Cerebellar nuclear complex (tissue), 1 donor: ENCODE results near the gene KDM4C.
A peak's percentile ranks its signal among the peaks of the same experiment; 100 is the strongest.

Experiments
- DNase-seq, 2 experiments: peaks; one replicate each; lab custom pipeline; 2025; lab: John Stamatoyannopoulos, UW

KDM4C gene

GRCh38 chr9:6904371-6904770, 146.6 kb downstream of the KDM4C start:
- peak; percentile 47 to 82 for DNase-seq

- DNase-seq = no peak
Measured at GRCh38 chr9:6905850-6906375, 148.1 kb downstream of the KDM4C start.

DNA sequence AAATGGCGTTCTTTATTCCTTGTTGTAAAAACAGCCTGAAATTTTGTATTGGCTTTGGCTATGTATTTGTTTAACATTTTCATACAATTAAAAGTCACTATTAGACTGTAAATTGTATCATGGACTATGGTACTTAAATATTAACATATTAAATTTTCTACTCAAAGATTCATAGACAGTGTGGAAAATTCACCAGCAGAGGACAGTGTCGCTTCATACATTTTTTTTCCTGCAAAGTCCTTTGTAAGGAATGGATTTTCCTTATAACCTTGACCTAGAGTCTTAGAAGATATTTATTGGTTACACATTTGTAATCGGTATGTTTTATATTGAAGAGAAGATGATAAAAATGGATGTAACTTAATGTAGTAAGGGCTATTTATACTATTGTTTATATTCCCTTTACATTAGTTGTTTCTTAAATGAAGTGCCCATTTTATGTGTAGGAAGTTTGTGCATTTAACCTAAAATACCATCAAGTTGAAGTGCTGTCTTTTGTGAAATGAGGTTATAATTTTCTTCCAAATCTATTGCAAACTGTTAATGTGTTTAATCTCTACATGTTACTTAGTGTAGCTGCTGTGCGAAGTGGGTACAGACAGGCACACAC, 150.1 kb downstream of the KDM4C start:
- DNase-seq = peak in 1 of 2 experiments; percentile 19

GRCh38 chr9:6909181-6909580, 151.4 kb downstream of the KDM4C start:
- DNase-seq = no peak

DNA sequence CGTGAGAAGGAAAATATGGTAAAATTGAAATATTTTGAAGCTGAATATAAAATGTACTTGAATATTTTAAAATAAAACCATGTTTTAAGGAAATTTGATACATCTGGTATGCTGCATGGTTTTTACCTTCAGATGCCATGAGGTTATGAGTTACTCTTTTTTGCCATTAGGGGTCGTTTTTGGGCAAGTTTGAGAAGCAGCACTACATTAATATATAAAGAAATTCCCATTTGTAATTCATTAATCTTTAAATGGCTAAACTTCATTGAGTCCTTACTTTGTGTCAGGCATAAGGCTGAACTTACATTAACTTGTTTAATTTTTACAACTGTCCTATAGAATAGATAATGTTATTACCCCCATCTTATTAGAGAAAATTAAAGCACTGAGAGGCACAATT, 152.3 kb downstream of the KDM4C start:
- DNase-seq = no peak

DNA sequence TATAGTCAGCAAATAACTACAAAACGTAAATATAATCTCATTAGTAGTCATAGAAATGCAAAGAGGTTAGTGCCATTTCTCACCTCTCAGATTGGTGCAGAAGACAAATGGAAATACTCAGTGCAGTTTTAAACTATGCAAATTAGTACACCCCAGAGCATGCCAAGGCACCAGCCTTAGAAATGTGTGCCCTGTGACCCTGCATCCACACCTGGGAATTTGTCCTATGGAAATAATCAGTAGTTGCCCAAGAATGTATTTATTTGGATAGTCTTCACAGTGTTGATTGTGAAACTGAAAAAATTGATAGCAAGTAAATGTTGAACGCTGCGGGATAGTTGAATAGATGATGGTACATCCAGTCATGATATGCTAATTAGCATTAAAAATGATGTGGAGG, 152.7 kb downstream of the KDM4C start:
- no peak for DNase-seq

GRCh38 chr9:6911901-6912638, 154.3 kb downstream of the KDM4C start:
- DNase-seq = peak in 1 of 2 experiments; percentile 57

GRCh38 chr9:6915635-6916034, 157.9 kb downstream of the KDM4C start:
- no peak for DNase-seq

- DNase-seq = no peak
Measured at GRCh38 chr9:6917162-6917561, 159.4 kb downstream of the KDM4C start.

DNA sequence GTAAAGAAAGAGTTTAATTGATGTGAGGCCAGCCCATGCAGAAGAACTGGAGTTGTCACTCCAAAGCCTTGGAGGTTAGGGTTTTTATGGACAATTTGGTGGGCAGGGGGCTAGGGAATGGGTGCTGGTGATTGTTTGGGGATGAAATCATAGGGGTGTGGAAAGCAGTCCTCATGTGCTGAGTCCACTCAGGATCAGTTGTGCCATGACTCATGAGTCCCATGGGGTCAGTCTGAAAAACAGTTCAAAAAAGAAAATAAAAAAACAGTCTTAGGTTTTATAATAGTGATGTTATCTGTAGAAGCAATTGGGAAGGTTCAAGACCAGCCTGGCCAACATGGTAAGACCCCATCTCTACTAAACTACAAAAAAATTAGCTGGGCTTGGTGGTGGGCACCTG, 162.3 kb downstream of the KDM4C start:
- no peak for DNase-seq

DNA sequence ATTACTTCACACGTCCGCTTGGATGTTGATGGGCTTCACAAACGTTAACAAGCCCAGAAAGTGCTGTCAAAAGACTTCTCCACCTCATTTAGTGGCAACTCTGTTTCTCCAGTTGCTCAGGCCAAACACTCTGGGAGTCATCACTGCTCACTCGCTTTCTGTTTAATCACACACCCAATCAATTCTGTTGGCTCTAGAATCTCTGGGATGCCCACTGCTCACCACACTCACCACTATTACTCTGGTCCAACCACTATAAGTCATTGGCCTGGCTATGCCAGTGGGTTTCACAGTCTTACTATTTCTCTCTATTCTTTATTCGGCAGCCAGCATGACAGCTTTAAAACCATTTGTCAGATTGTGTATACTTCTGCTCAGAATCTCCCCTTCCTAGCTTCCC, 163.5 kb downstream of the KDM4C start:
- DNase-seq = no peak

DNA sequence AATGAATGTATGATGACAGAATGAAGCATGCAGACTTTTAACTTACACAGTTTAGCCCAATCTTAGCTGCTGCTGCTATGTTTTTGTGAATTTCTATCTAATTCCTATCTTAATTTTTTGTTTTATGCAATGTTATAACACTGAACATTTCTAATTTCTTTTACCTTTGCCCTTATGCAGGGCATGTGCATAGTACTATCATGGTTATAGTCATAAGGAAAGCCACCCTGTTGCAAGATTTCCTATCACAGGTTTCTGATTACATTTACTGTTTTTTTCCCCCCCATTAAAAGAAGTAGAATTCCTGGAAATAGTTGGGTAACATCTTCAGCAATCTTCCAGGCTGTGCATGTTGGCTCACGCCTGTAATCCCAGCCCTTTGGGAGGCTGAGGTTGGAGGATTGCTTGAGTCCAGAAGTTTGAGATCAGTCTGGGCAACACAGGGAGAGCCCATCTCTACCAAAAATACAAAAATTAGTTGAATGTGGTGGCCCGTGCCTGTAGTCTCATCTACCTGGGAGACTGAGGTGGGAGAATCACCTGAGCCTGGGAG, 164.4 kb downstream of the KDM4C start:
- no peak for DNase-seq

- no peak for DNase-seq
Measured at GRCh38 chr9:6922680-6923079, 164.9 kb downstream of the KDM4C start.

DNA sequence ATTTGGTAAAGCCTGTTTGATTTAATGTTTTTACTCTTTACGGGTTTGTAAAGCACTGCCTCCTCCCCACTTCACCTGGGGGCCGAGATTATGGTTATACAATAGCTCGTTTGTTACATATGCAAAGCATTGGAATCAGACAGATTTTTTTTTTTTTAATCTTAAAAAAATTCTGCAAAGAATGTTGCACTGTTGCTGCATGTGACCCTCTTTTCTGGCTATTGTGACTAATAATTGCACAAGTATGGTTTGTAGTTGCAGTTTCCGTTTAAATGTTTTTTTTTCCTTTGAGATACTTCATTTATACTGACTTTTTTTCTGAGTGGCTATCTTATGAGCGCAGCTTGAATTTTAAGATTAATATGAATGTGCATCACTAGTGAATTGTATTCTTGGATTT, 165.3 kb downstream of the KDM4C start:
- DNase-seq = no peak

DNA sequence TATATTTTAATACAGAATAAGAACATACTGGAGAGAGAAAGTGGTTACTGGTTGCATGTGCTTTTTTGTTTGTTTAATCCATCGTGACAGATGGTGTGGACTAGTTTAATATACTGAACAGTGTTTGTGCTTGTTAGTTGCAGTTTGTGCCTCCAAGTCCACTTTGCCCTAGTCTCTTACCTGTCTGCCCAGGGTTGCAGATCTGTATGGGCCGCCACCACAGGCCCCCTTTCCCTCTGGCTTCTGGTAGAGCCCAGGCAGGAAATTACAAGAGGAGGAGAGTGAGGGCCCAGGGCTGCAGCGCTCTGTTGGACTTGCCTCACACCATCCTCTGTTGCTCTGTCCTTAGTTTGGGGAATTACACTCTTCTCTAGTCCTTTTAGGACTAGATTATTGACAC, 166.4 kb downstream of the KDM4C start:
- peak in 1 of 2 experiments; percentile 60 for DNase-seq

DNA sequence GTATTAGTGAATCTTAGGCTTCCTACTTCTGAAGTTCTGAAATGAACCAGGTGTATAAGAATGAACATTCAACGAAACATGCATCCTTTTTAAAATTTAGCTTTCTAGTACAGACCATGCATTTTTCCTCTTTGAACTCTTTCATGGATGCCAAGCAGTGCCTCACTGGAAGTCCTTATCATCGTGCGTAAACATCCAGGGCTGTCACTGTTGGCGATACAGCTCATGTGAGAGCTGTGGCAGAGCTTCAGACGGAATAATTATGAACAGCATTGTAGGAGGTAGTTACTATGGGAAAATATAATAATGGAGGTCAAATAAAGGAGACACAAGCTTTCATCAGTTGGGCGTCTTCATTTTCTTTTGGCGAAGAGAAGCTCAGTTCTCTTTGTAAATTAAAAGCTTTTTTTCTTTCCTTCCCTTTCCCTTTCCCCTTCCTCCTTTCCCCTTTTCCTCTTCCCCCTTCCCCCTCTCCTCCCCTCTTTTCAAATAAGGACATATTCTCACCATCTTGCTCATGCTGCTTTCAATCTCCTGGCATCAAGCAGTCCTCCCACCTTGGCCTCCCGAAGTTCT, 167.3 kb downstream of the KDM4C start:
- DNase-seq = peak in 1 of 2 experiments; percentile 58

DNA sequence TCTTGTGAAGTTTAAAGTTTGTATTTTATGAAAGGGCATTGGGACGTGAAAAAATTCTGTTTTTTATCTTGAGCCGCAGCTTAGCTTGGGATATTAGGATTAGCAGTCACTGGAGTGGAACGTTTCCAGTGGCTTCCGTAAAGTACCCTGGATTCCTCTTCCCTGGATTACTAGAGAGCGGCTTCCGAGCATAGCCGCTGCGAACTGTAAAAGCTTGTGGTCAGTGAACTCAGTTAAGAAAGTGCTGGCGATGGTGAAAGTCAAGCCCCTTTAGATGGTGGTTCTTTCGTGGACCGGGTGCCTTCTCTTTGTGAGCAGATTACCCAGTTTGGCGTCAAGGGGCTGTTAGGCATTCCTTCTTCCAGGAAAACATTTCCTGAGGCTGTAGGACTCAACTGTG, 168.1 kb downstream of the KDM4C start:
- DNase-seq = no peak

- DNase-seq = no peak
Measured at GRCh38 chr9:6926436-6926835, 168.7 kb downstream of the KDM4C start.

DNA sequence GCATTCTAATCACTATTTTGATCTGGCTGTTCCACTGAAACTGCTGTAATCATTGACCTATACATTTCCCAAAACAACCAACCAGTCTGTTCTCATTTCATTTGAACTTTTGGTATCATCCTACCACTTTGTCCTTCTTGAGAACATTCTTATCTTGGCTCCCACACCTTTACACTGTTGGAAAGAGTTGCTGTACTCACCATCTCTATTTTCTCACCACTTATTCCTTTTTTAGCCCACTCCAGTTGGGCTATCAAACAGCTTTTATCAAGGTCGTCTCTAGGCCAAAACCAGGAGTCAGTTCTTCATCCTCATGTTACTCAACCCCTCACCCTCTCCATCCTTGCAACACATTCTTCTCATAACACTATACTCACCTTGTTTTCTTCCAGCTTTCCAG, 170.1 kb downstream of the KDM4C start:
- DNase-seq = no peak

- DNase-seq = no peak
Measured at GRCh38 chr9:6928863-6929262, 171.1 kb downstream of the KDM4C start.

- no peak for DNase-seq
Measured at GRCh38 chr9:6929441-6930215, 171.9 kb downstream of the KDM4C start.

DNA sequence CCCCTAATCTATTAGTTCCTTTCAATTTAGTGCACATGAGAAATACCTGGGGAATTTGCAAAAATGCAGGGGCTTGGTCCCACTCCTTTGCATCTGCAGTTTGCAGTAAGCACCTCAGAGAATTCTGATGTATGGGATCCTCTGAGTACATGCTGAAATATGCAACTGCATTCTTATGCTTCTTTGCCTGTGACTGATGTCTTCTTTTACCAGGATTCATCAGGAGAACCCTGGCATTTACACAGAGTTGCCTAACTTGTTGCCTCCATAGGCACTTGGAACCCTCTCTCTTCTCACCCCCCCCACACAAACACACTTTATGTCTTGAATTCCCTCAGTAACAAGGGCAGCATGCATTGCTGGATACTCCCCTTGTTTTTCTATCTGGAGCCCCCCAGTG, 173.1 kb downstream of the KDM4C start:
- DNase-seq = no peak
